Gastrocnemius medialis (tissue), 4 donors: Measurements from ENCODE around the gene FCGBP. TPM values are rescaled to one million over a fixed set of nuclear protein-coding genes. Genes with fewer than 3 reads are reported as not detected.

Experiments used
- ATAC-seq, 2 donors: fragments of 150-250 bp; one replicate each; pipeline ENCODE4 v1.9.1; 2016
- DNase-seq, 2 donors: peaks; one replicate each; pipeline ENCODE4 v3.0.0-alpha.2; 2019
- H3K27ac ChIP-seq, 4 donors: fragments of 200-600 bp; sonication (generic); 1 replicate in 1 of 4; 2 replicates in 3 of 4; pipeline ENCODE4 v1.5.1; 2016 to 2018; ENCODE audit warnings: mild to moderate bottlenecking in 2 of 4, moderate library complexity in 1 of 4
- H3K27me3 ChIP-seq, 3 donors: fragments of 200-600 bp; sonication (generic) in 2 of 3; 1 replicate in 1 of 3; 2 replicates in 2 of 3; pipeline versions ENCODE4 v1.5.1 to v1.6.0; 2016 to 2019; ENCODE audit warnings: mild to moderate bottlenecking in 1 of 3, moderate library complexity in 1 of 3
- H3K36me3 ChIP-seq, 2 donors: fragments of 200-600 bp; sonication (generic) in 1 of 2; one replicate each; pipeline ENCODE4 v1.5.1; 2017 to 2018
- H3K4me1 ChIP-seq, 2 donors: fragments of 200-600 bp; sonication (generic) in 1 of 2; one replicate each; pipeline ENCODE4 v1.5.1; 2016 to 2017; ENCODE audit warnings: mild to moderate bottlenecking in 2 of 2
- H3K4me3 ChIP-seq, 4 donors: fragments of 200-600 bp; sonication (generic) in 3 of 4; 1 replicate in 1 of 4; 2 replicates in 3 of 4; pipeline ENCODE4 v1.5.1; 2016 to 2019; ENCODE audit warnings: mild to moderate bottlenecking in 2 of 4
- H3K9me3 ChIP-seq, 3 donors: fragments of 200-600 bp; sonication (generic) in 2 of 3; 1 replicate in 1 of 3; 2 replicates in 2 of 3; pipeline ENCODE4 v1.5.1; 2016 to 2019
- CTCF ChIP-seq, 5 experiments: fragments of 450-650 bp in 3 of 5; fragments of 200-600 bp in 2 of 5; sonication (generic) in 2 of 5; IDR thresholded peaks in 4 of 5; conservative IDR thresholded peaks in 1 of 5; 1 replicate in 4 of 5; 2 replicates in 1 of 5; pipeline ENCODE4 v1.5.1; 2016 to 2019; ENCODE audit warnings: antibody characterized with exemption in 5 of 5, mild to moderate bottlenecking in 3 of 5, moderate library complexity in 3 of 5
- POLR2A ChIP-seq, 2 donors: fragments of 450-650 bp; IDR thresholded peaks; one replicate each; pipeline ENCODE4 v1.6.1; 2017; ENCODE audit warnings: antibody characterized with exemption in 2 of 2, mild to moderate bottlenecking in 2 of 2, moderate library complexity in 2 of 2
- in situ Hi-C, 4 donors: fragments of 200-750 bp; cut with MboI; loops; one replicate each; pipeline versions ENCODE4 v1.15.0 to v1.8.0; 2017; ENCODE audit warnings: low sequenced_read_pairs in 4 of 4
- intact Hi-C: fragments of 100-400 bp; cut with DNase I; formaldehyde crosslinking; loops from one replicate; pipeline ENCODE4 v1.15.1; 2023; ENCODE audit warnings: low total_unique reads
- total RNA-seq, 4 donors: library from RNA; depleted of rRNA; stranded (reverse); fragments of >200 nt; gene quantifications; one replicate each; pipeline versions ENCODE4 v1.1.0 to v1.2.3, GENCODE V29; 2016

Gene FCGBP
- total RNA-seq, 4 donors from 2014 or later = 2.2 to 11.2 (median 7.2) TPM

DNA sequence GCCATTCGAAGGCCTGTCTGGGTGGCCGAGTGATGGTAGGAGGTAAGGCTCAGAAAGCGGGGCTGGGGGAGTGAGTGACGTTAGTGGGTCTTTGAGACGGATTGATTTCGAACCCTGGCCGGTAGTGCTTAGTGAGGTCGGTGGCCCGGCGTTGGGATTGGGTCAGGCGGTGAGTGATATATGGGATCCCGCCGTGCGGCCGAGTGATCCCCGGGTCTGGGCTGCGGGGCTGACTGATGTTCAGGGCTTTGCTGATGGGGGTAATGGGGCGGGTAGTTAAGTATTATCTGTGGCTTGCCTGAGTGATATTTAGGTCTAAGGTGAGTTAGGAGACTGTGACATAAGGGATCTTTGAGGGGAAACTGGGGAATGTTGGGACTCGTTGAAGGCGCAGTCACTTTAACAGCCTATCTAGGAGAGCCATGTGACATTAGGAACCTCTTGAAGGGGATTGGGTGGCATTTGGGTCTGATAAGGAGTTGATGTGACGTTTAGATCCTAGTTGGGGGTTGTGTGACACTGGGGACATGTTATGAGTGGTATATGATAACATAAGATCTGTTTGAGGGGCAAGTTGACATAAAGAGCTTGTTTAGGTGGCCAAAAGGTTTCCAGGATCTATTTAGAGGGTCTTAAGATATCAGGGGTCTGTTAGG lies 37.1 kb upstream of the FCGBP start:
- H3K4me1 ChIP-seq = peaks cover 21 to 23% of the 10 kb centered on the region in 2 donors
- TF ChIP-seq POLR2A (IDR thresholded peaks at IDR 0.05) = no peak
- no peak for TF ChIP-seq CTCF (IDR thresholded peaks at IDR 0.05 in 4 of 5, conservative IDR thresholded peaks at IDR 0.05 in 1 of 5)
- in situ Hi-C loops = loop anchor here in 2 of 4 donors (5.0 to 25.0 kb wide), 4 partner anchors 127 to 184 kb away; partner anchors contain the start of genes FBL (in 1 of the 2) and LEUTX (in 1 of the 2)
- ATAC-seq (peak; percentile 6 to 8), DNase-seq (no peak)
- H3K36me3 ChIP-seq = peaks cover 0 to 41% of the 10 kb centered on the region in 2 donors
- H3K27ac ChIP-seq = peak overlapping the region; percentile 97 to 99 (median 99)
- no peaks in the 10 kb centered on the region for H3K27me3 ChIP-seq
- intact Hi-C loops = loop anchor here (1.0 to 5.0 kb wide), 4 partner anchors 26 to 434 kb away; partner anchors contain the start of genes FBL and ZNF546
- H3K9me3 ChIP-seq = no peaks in the 10 kb centered on the region
- peak overlapping the region; percentile 86 to 98 (median 94) for H3K4me3 ChIP-seq

DNA sequence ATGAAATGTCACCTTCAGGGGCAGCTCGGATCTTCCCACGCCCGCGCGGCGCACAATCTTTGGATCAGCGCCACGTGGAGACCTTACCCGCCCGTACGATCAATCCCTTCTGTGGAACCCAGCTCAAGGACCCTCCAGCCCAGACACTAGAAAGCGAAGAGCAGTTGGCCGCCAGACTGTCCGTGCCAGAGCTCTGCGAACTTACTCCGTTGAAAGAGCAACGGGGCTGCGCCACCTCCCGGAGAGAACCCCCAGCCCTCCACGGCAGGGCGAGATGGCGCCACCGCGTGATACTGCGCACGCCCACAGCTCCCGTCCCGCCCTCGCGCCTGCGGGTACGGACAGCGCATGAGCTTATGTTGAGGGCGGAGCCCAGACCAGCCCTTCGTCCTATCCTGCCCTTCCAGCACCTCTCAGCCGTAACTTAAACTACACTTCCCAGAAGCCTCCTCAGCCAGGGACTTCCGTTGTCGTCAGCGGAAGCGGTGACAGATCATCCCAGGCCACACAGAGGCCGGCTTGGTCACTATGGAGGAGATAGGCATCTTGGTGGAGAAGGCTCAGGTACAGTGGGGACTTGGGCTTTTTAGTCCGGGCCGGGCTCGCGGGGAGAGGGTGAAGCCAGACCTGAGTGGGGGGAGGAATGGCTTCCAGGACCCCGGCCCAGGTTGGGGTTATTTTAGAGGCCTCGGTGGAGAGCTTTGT lies 36.4 kb upstream of the FCGBP start, which contains the start of gene PSMC4:
TSS of gene PSMC4 (plus strand) at position 491 of the 705 bp plus-strand sequence. CDS start at position 529, 38 bp downstream.
- no peaks in the 10 kb centered on the region for H3K9me3 ChIP-seq
- H3K36me3 ChIP-seq = peaks cover 0 to 37% of the 10 kb centered on the region in 2 donors
- peak within 1 kb of the TSS; percentile 97 to 99 (median 99) for H3K27ac ChIP-seq
- peak; percentile 98 to 99 for ATAC-seq
- intact Hi-C loops = loop anchor here (1.0 to 5.0 kb wide), 5 partner anchors 26 to 434 kb away; partner anchors contain the start of genes FBL and ZNF546
- peak; percentile 97 to 98 for DNase-seq
- peak within 1 kb of the TSS; percentile 86 to 98 (median 94) for H3K4me3 ChIP-seq
- TF ChIP-seq CTCF (IDR thresholded peaks at IDR 0.05 in 4 of 5, conservative IDR thresholded peaks at IDR 0.05 in 1 of 5) (peak; percentile 24 to 81 (median 71)), POLR2A (IDR thresholded peaks at IDR 0.05) (peak; percentile 92 to 97)
- in situ Hi-C loops = loop anchor here in 2 of 4 donors (5.0 to 25.0 kb wide), 4 partner anchors 126 to 184 kb away; partner anchors contain the start of genes FBL (in 1 of the 2) and LEUTX (in 1 of the 2)
- no peaks in the 10 kb centered on the region for H3K27me3 ChIP-seq
- peaks cover 21 to 23% of the 10 kb centered on the region in 2 donors for H3K4me1 ChIP-seq

GRCh38 chr19:39970425-39970674 lies 35.9 kb upstream of the FCGBP start:
- Histone ChIP-seq H3K36me3 (peaks cover 0 to 32% of the 10 kb centered on the region in 2 donors), H3K27me3 (no peaks in the 10 kb centered on the region), H3K4me1 (peaks cover 21 to 23% of the 10 kb centered on the region in 2 donors), H3K9me3 (no peaks in the 10 kb centered on the region), H3K4me3 (peak overlapping the region; percentile 86 to 98 (median 94)), H3K27ac (peak overlapping the region; percentile 97 to 99 (median 99))
- ATAC-seq (peak; percentile 34 to 40), DNase-seq (no peak)
- TF ChIP-seq POLR2A (IDR thresholded peaks at IDR 0.05) = no peak
- TF ChIP-seq CTCF (IDR thresholded peaks at IDR 0.05 in 4 of 5, conservative IDR thresholded peaks at IDR 0.05 in 1 of 5) = no peak
- intact Hi-C loops = loop anchor here (1.0 to 5.0 kb wide), 3 partner anchors 177 to 433 kb away; no protein-coding TSS in a partner anchor
- in situ Hi-C loops = loop anchor here in 2 of 4 donors (5.0 to 25.0 kb wide), 4 partner anchors 126 to 183 kb away; partner anchors contain the start of genes FBL (in 1 of the 2) and LEUTX (in 1 of the 2)

GRCh38 chr19:39969681-39970424 lies 35.4 kb upstream of the FCGBP start:
- DNase-seq (no peak), ATAC-seq (no peak)
- H3K4me3 ChIP-seq = peak overlapping the region; percentile 86 to 98 (median 94)
- H3K36me3 ChIP-seq = peaks cover 0 to 27% of the 10 kb centered on the region in 2 donors
- intact Hi-C loops = loop anchor here (1.0 to 5.0 kb wide), 3 partner anchors 177 to 433 kb away; no protein-coding TSS in a partner anchor
- H3K4me1 ChIP-seq = peaks cover 21 to 23% of the 10 kb centered on the region in 2 donors
- H3K27me3 ChIP-seq = no peaks in the 10 kb centered on the region
- in situ Hi-C loops = loop anchor here in 3 of 4 donors (5.0 to 25.0 kb wide), 5 partner anchors 125 to 185 kb away; partner anchors contain the start of genes FBL (in 1 of the 3) and LEUTX (in 1 of the 3)
- H3K27ac ChIP-seq = peak overlapping the region; percentile 97 to 99 (median 99)
- no peaks in the 10 kb centered on the region for H3K9me3 ChIP-seq
- TF ChIP-seq CTCF (IDR thresholded peaks at IDR 0.05 in 4 of 5, conservative IDR thresholded peaks at IDR 0.05 in 1 of 5) = no peak
- no peak for TF ChIP-seq POLR2A (IDR thresholded peaks at IDR 0.05)
